ENCODE measurements around the gene PHACTR2.

GRCh38 chr6:143733510-143733909, 55.7 kb downstream of the PHACTR2 start:
- TF ChIP-seq CTCF (IDR thresholded peaks at IDR 0.05): no peak
- no peak for TF ChIP-seq POLR2A (IDR thresholded peaks at IDR 0.05; ENCODE audit: low read depth)
- no peak for TF ChIP-seq POLR2AphosphoS5 (IDR thresholded peaks at IDR 0.05)
- no peak for TF ChIP-seq EP300 (IDR thresholded peaks at IDR 0.05)

Data from esophagus muscularis mucosa (tissue), 4 donors.